ENCODE data around the gene C1QTNF5.

Gene C1QTNF5

GRCh38 chr11:119316016-119316728 is 24.5 kb downstream of the C1QTNF5 start:
- peak; percentile 43 for DNase-seq

DNA sequence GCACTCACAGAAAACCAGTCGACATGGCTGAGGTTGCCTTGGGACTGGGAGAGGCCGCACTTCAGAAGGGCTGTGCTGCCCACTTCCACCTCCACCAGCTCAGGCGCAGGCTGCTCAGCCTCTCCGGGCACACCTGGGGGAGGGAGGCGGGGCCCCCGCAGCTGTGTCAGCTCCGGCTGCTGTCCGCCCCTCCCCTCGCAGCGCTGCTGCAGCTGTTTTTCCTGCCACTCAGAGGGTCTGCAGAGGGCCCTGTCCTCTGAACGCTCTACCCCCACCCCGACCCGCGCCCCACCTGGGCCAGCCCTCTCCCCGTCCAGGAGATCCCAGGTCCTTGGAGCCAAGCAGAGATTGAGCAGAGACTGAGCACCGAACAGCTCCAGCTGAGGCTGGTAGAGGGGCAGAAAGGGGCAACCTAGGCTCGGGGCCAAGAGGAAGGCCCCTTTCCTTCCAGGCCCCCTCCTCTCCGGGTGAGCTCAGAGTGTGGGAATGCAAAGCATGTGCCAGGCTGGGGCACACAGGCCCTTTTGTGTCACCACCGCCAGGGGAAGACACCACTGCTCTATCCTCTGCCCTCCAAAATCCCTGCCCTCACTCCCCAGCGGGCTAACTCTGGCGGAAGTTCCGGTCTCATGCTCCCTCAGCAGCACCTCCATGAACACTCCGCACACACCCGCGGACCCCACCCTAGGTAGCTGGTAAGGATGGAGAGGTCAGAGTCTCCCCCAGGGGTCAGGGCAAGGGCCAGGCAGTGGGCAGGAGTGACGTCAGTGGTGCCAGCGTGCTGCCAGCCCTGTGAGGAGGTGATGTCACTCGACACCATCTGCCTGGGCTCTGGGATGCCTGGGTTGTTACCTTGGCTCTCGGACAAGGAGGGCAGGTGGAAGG is 25.3 kb downstream of the C1QTNF5 start:
- DNase-seq: no peak

GRCh38 chr11:119314726-119315125 is 26.0 kb downstream of the C1QTNF5 start:
- no peak for DNase-seq

GRCh38 chr11:119310682-119311052 is 30.0 kb downstream of the C1QTNF5 start:
- no peak for DNase-seq

GRCh38 chr11:119309953-119310681 is 30.6 kb downstream of the C1QTNF5 start:
- DNase-seq: no peak

GRCh38 chr11:119309411-119309810 is 31.3 kb downstream of the C1QTNF5 start:
- no peak for DNase-seq

GRCh38 chr11:119307974-119308373 is 32.7 kb downstream of the C1QTNF5 start:
- DNase-seq: no peak

- DNase-seq: peak; percentile 40
Observed at GRCh38 chr11:119307219-119307618, 33.5 kb downstream of the C1QTNF5 start.

DNA sequence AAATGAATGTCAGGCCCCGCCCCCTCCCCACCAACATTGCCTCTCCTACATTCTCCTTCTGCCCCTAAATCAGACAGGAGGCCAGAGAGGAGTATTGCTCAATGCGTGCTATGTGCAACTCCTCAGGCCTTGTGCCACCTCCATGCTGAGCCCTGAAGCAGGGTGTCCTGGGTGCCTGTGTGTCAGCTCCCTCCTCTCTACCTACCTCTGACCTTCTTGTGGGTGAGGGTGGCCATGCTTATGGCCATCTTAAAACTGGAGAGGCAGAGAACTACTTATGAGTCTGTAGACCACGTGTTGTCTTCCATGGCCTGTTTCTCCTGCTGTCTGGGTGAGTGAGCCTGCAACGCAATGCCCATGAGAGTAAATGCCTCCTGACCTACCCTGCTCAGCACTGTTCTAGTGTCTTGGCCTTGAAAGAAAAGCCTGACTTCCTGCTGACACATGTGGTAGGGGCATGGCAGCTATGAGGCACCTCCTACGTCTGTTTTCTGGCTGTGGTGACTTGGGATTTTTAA is 34.3 kb downstream of the C1QTNF5 start:
- no peak for DNase-seq

GRCh38 chr11:119305556-119306372 is 34.9 kb downstream of the C1QTNF5 start:
- no peak for DNase-seq

DNA sequence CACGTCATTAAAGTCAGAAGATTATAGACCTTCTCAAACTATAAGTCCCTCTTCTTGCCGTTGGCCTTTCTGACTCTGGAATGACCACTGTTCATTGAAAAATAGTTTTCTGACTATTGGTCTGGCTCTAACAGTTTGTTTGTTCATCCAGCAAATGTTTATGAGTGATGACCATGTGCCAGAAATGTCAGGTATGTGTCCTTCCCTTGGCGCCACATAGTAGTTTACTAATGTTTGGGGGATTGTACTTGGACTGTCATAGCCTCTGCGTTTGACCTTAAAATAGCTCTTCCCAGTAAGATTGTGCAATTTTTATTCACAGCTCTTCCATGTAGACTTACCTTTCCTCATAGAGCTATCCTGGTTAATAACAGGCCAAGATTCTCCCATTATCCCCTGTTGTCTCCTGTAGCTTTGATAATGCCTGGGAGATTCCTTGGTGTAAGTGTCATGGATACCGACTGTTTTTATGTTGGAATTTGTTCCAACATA is 37.4 kb downstream of the C1QTNF5 start:
- no peak for DNase-seq

DNA sequence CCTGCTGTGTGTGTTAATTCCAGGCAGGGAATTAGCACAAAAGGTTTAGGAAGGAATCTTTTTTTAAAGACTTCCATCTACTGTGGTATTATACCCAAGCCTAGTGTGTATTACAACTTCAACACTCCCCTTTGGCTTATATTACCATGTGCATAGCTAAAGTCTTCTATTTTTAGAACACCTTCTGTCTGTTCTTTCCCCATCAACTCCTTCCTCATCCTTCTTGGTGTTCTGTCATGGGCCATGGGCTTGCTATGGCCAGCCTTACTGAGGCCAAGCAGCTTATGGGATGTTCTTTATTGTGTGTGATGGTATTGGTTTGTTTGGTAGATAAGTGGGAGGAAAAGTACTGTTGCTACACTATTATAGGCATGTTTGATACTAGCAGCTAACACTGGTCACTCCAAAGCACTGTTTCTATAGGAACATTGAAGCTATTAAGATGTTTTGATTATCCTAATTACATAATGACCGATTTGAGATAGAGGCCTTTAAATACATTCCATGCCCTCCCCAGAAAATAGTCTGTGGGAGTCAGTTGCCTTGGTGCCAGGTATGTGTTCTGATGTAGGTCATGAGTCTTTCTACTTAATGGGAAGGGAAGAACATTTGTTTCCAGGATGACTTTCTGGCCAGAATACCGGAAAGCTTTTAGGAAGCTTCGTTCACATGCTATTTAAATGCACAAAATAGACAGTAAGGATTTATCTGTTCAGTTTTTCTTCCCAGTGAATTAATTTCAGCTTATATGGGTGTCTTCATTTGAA is 40.3 kb downstream of the C1QTNF5 start:
- DNase-seq: peak; percentile 54

DNA sequence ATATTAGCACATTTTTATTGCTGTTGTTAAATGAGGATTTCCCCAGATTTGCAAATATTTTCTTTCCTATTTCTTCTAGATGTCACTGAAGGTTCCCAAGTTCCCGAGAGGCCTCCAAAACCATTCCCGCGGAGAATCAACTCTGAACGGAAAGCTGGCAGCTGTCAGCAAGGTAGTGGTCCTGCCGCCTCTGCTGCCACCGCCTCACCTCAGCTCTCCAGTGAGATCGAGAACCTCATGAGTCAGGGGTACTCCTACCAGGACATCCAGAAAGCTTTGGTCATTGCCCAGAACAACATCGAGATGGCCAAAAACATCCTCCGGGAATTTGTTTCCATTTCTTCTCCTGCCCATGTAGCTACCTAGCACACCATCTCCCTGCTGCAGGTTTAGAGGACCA is 41.3 kb downstream of the C1QTNF5 start:
- no peak for DNase-seq

DNA sequence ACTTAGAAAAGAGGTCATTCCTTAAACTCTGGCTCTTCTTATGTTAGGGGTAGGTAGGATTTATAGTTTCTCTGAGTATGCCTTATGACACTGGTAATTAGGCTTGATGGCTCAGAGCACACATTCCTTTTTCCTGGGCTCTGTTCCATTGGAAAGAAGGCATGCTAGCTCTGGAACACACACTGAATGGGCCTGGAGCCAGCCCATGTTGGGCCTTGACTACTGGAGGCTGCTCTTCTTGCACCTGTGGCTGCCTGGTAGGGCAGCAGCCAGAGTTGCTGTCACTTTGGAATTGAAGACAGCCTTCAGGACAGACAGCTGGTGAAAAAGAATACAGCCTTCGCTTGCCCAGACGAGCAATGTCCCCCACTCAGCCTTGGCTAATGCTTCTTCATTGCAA is 42.0 kb downstream of the C1QTNF5 start:
- DNase-seq: no peak

GRCh38 chr11:119297938-119298337 is 42.7 kb downstream of the C1QTNF5 start:
- DNase-seq: no peak

DNA sequence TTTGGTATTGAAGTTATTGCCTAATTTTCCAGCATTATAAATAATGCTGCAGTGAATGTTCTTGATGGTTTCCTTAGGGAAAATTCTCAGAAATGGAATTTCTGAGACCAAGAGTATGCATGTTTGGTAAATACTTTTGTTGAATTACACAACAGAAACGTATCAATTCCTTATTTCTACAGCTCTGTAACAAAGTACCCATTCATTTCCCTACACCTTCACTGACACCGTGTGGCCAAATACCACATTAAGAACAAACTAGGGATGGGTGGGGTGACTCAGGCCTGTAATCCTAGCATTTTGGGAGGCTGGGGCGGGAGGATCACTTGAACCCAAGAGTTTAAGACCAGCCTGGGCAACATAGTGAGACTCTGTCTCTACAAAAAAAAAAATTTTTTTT is 45.5 kb downstream of the C1QTNF5 start:
- DNase-seq: no peak

GRCh38 chr11:119293461-119293860 is 47.2 kb downstream of the C1QTNF5 start:
- DNase-seq: no peak

DNA sequence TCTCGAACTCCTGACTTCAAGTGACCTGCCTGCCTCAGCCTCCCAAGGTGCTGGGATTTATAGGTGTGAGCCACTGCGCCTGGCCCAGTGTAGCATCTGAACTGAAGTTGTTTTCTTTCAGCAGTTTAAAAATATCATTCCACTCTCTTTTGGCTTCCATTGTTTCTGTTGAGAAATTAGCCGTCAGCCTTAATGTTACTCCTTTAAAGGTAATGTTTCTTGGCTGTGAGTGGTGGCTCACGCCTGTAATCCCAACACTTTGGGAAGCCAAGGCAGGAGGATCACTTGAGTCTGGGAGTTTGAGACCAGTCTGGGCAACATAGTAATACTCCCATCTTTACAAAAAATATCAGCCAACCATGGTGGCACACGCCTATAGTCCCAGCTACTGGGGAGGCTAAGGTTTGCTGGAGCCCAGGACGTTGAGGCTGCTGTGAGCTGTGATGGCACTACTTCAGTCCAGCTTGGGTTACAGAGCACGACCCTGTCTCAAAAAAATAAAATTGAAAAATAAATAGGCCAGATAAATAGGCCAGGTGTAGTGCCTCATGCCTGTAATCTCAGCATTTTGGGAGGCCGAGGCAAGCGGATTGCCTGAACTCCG is 49.7 kb downstream of the C1QTNF5 start:
- no peak for DNase-seq

Data from NCI-H82 (cell line).